ENCODE data around the gene COPS7B. TPM values are rescaled to one million over a fixed set of nuclear protein-coding genes. Genes with fewer than 3 reads are reported as not detected.
A peak's percentile ranks its signal among the peaks of the same experiment; 100 is the strongest.

Gene COPS7B
- total RNA-seq, 1 donor: 19.5 TPM

- Histone ChIP-seq H3K27ac (ENCODE audit: low read depth, low read length) (peak overlapping the region; percentile 65), H3K9me3 (ENCODE audit: low read depth, low read length) (no peaks in the 10 kb centered on the region), H3K36me3 (ENCODE audit: insufficient read depth, low read length) (peaks cover 12% of the 10 kb centered on the region), H3K27me3 (ENCODE audit: insufficient read depth, low read length) (no peaks in the 10 kb centered on the region), H3K79me2 (ENCODE audit: insufficient read depth, low read length) (peaks cover 65% of the 10 kb centered on the region), H3K4me3 (ENCODE audit: insufficient read depth, low read length) (peak overlapping the region; percentile 91), H2AFZ (ENCODE audit: low read length) (peak overlapping the region; percentile 98), H4K20me1 (ENCODE audit: insufficient read depth, low read length) (peaks cover 9% of the 10 kb centered on the region), H3K4me1 (ENCODE audit: insufficient read depth, low read length) (peaks cover 21% of the 10 kb centered on the region), H3K4me2 (ENCODE audit: insufficient read depth, low read length) (peak overlapping the region; percentile 94)
- no peak for DNase-seq (ENCODE audit: insufficient read length, low spot score, missing footprints)
- TF ChIP-seq CTCF (IDR thresholded peaks at IDR 0.05; ENCODE audit: extremely low read depth, low read depth, low read length): no peak
These were observed 446 bp upstream of the COPS7B start for GRCh38 chr2:231785822-231786176.

GRCh38 chr2:231786917-231787292 lies 660 bp downstream of the COPS7B start:
- no peak for DNase-seq (ENCODE audit: insufficient read length, low spot score, missing footprints)
- Histone ChIP-seq H2AFZ (ENCODE audit: low read length) (peak overlapping the region; percentile 98), H3K27ac (ENCODE audit: low read depth, low read length) (peak overlapping the region; percentile 36), H3K4me1 (ENCODE audit: insufficient read depth, low read length) (peaks cover 21% of the 10 kb centered on the region), H3K36me3 (ENCODE audit: insufficient read depth, low read length) (peaks cover 16% of the 10 kb centered on the region), H3K27me3 (ENCODE audit: insufficient read depth, low read length) (no peaks in the 10 kb centered on the region), H3K4me2 (ENCODE audit: insufficient read depth, low read length) (peak overlapping the region; percentile 94), H3K4me3 (ENCODE audit: insufficient read depth, low read length) (peak overlapping the region; percentile 91), H4K20me1 (ENCODE audit: insufficient read depth, low read length) (peaks cover 9% of the 10 kb centered on the region), H3K9me3 (ENCODE audit: low read depth, low read length) (no peaks in the 10 kb centered on the region), H3K79me2 (ENCODE audit: insufficient read depth, low read length) (peaks cover 76% of the 10 kb centered on the region)
- TF ChIP-seq CTCF (IDR thresholded peaks at IDR 0.05; ENCODE audit: extremely low read depth, low read depth, low read length): no peak

- TF ChIP-seq CTCF (IDR thresholded peaks at IDR 0.05; ENCODE audit: extremely low read depth, low read depth, low read length): no peak
- Histone ChIP-seq H3K4me3 (ENCODE audit: insufficient read depth, low read length) (no peak overlapping the region), H3K36me3 (ENCODE audit: insufficient read depth, low read length) (peaks cover 21% of the 10 kb centered on the region), H4K20me1 (ENCODE audit: insufficient read depth, low read length) (peaks cover 15% of the 10 kb centered on the region), H3K4me1 (ENCODE audit: insufficient read depth, low read length) (peaks cover 14% of the 10 kb centered on the region), H3K9me3 (ENCODE audit: low read depth, low read length) (no peaks in the 10 kb centered on the region), H3K79me2 (ENCODE audit: insufficient read depth, low read length) (peaks cover 76% of the 10 kb centered on the region), H3K27ac (ENCODE audit: low read depth, low read length) (no peak overlapping the region), H3K4me2 (ENCODE audit: insufficient read depth, low read length) (no peak overlapping the region), H3K27me3 (ENCODE audit: insufficient read depth, low read length) (no peaks in the 10 kb centered on the region), H2AFZ (ENCODE audit: low read length) (no peak overlapping the region)
- no peak for DNase-seq (ENCODE audit: insufficient read length, low spot score, missing footprints)
These were observed 4.9 kb downstream of the COPS7B start for GRCh38 chr2:231791107-231791506.

- Histone ChIP-seq H3K4me3 (ENCODE audit: insufficient read depth, low read length) (no peak overlapping the region), H4K20me1 (ENCODE audit: insufficient read depth, low read length) (peaks cover 15% of the 10 kb centered on the region), H3K27ac (ENCODE audit: low read depth, low read length) (no peak overlapping the region), H3K27me3 (ENCODE audit: insufficient read depth, low read length) (no peaks in the 10 kb centered on the region), H3K36me3 (ENCODE audit: insufficient read depth, low read length) (peaks cover 39% of the 10 kb centered on the region), H3K4me1 (ENCODE audit: insufficient read depth, low read length) (peaks cover 3% of the 10 kb centered on the region), H2AFZ (ENCODE audit: low read length) (no peak overlapping the region), H3K9me3 (ENCODE audit: low read depth, low read length) (no peaks in the 10 kb centered on the region), H3K79me2 (ENCODE audit: insufficient read depth, low read length) (peaks cover 55% of the 10 kb centered on the region), H3K4me2 (ENCODE audit: insufficient read depth, low read length) (no peak overlapping the region)
- no peak for DNase-seq (ENCODE audit: insufficient read length, low spot score, missing footprints)
- TF ChIP-seq CTCF (IDR thresholded peaks at IDR 0.05; ENCODE audit: extremely low read depth, low read depth, low read length): no peak
These were observed 8.1 kb downstream of the COPS7B start for GRCh38 chr2:231794383-231794782.

All from osteoblast (primary cell).